ENCODE data around the gene LIPF.
"Not testable (repeated sequence)": the region's sequence is repeated elsewhere in the genome, so short reads cannot be mapped to it uniquely, and the experiment has no call there.

Gene LIPF

DNA sequence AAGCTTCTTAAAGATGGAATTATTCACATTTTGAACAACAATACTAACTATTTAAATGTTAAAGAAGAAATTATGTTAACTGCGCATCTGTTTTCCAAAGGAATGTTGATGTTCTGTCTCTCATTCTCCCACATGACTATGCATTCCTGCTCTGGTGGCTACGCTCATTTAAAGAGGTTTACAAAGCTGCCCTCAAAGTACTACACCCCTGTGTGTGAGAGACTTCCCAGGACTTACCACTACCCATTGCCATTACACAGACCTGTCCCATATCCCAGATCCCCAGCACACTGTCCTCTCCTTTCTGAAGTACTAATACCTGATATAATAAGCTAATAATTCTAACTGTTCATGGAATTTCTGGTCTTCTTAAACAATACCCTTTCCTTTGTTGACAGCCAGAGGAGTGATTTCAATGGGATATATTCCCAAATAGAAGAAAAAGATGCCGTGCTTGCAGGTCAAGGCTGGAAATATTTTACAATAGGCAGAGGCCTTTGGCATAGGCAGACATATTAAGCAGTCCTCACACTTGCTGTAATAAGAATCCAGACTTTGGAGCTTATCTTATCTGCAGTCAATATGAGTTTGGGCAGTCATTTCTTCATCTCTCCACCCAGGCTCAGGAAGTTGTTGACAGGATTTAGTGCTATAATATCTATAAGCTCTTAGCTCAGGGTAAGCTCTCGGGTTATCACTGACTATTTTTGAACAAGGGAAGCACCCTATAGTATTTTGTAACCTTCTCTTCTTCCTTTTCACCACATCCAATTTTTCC lies 12.2 kb downstream of the LIPF start:
- peak; percentile 4 for DNase-seq (ENCODE audit: low spot score)

DNA sequence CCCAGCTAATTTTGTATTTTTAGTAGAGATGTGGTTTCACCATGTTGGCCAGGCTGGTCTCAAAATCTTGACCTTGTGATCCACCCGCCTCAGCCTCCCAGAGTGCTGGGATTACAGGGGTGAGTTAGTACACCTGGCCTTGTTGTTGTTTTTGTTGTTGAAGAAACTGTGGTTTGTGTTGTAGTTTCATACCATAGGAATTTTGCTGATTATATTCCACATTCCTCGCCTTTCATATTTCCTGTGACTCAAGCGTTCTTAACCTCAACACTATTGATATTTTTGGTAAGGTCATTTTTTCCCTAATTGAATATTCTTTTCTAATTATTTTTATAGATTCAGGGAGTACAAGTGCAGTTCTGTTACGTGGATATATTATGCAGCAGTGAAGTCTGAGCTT lies 16.7 kb downstream of the LIPF start:
- no peak for DNase-seq (ENCODE audit: low spot score)

DNA sequence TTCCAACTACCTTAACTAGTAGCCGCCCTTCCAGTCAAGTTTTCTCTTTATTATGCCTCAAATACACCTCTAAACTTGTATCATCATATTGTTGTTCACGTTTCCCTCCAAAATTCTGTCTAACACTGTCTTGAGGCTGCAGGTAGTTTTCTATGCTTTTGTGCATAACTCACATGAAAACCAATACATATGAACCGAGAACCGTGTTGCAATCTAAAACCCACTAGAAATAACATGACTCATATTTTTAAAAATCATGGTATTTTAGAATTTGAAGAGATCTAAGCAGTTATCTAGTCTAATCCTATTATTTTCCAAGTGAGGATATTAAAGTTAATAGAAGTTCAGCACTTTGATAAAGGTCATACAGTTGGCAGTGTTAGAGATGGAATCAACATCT lies 18.2 kb downstream of the LIPF start:
- no peak for DNase-seq (ENCODE audit: low spot score)

DNA sequence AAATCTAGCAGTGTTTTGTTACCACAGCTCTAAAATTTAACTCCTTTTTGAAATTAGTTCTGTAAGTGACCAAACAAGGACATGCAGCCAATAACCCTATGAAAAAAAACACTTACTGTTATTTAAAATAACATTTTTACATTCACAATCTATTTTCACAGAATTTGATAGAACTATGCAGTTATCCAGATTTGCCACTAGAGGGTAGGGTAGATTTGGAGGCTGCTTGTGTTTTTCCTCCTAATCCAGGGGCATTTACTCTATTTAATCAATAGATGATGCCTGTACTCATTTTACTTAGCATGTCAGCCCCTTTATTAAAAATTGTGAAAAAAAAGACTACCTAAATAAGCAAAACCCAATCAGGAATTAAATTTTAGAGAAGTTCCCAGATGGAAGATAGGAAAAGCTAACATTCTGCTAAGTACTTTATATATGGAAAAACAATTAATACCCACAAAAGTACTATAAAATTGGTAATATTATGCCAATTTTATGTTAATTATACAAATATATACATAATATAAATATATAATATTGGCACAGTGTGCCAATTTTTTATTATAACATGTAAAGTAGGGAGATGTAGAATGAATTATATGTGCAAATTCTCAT lies 23.7 kb downstream of the LIPF start:
- no peak for DNase-seq (ENCODE audit: low spot score)

DNA sequence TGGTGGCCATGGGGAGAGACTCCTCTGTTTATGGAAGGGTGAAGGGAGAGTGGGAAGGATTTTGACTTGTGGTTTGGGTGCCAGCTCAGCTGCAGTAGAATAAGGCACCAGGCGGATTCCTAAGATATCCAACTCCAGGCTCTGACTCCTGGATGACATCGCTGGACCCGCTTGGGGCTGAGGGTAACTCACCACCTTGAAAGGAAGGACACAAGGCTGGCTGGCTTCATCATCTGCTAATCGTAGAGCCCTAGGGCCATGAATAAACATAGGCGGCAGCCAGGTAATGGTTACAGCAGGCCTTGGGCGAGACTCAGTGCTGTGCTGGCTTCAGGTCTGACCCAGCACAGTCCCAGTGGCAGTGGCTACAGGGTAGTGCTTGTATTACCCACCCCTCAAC lies 25.1 kb downstream of the LIPF start:
- no peak for DNase-seq (ENCODE audit: low spot score)

DNA sequence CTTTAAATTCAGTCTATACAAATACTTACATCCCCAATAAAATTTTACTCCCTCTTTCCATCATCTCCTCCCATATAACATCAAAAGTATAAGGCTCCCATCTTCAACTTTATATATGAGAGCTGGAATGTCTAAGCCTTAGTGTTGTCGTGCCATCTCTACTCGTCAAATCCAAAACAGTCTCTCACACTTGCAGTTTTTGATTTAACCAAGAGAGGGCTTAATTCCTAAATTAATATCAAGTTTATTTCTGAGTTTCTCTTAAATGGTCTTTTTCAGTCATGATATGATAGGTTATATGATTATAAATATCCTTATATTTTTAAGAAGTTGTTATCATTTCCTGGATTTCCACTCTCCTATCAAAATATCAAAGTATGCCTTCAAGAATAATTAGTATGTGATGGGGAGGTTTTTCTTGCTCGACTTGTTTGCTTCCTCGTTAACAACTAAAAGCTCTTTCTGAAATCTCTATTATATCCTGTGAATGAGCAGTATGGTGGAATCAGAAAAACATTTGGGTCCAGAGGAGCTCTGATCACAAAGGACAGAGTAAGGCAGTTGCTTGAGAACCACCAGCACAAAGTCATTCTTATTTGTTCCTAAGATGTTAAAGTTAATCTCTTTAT lies 29.3 kb downstream of the LIPF start:
- DNase-seq (ENCODE audit: low spot score) = no peak

DNA sequence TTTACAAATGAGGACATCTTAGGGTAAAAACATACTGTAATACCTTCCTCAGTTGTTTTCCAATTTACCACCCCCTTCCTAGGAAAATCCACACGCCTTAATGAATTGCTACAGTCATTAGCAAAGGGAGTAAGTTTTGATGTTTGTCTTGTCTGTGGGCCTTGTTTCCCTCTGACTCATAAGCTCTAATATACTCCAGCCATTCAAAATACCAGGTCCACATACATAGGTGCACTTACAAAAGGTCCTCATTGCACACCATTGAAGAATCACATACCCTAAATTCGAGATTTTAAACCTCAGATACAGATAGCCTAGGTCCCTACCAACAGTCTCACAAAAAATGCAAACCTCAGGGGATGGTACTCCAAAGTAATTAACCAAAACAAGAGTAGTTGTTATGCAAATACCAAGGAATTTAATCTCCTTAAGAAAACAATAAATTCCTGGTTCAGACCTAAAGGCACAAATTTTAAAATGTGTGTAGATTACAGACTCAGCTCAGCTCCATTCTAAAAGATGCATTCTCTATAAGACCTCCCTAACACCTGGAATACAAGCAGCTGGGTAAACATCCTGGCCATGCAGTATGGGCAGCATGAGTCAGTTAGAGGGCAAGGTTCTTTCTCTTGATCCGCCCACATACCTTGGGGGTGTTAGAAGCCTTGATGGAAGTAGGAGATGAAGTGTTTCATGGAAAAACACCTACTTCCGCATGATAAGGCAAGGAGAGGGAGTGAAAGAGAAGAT lies 38.8 kb downstream of the LIPF start:
- DNase-seq (ENCODE audit: low spot score) = peak; percentile 5

DNA sequence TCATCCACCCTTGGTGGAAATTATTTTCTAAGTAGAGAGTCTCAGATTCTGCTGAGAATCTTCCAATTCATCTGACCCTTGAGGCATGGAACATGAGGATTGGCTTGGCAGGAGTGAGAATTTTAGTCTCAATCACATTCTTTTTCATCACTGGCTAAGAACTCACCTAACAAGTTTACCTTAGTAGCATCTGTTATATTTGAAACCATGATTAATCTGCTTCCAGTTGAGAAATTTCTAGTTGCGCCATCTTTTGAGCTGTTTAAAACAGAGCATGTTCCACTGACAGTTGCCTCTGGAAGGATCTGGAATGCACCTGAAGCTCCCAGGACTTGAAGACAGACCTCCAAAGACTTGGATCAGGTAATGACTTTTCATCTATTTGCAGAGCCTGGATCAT lies 41.7 kb downstream of the LIPF start, which contains the start of gene LIPK:
Gene LIPK, plus strand, starts transcription at position 292 of the 400 bp plus-strand sequence. CDS start 18,295 bp downstream, outside the sequence.
- no peak for DNase-seq (ENCODE audit: low spot score)

DNA sequence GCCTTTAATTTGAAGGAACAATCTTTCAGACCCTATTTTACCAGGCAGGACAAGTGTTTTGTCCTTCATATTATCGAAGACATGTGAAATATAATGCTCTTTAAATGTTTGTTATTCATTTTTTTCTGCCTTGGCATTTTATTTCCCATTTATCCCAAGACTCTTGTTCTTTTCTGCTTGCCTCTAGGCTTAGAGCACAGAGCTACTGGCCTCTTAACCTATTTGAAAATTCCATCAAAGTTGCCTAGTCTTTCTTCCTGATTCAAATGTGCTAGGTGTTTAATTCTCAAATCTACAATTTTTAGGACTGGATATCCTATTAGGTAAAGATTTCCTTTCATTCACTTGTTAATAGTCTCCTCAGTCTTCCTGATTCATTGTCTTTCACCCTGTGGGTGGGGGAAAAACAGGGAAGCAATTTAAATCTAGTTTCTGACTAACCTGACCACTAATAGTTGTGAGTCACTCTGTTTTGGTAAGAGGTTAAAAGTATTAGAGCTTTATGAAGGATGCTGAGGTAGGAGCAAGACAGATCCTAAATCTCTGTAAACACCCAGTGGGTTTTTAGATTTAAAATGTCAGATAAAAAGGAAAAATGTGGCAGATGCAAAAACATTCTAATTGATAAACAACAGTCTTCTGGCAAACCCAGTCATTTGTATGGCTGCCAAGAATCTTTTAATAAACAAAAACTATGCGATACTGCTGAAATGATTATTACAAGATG lies 43.4 kb downstream of the LIPF start:
- DNase-seq (ENCODE audit: low spot score) = no peak

DNA sequence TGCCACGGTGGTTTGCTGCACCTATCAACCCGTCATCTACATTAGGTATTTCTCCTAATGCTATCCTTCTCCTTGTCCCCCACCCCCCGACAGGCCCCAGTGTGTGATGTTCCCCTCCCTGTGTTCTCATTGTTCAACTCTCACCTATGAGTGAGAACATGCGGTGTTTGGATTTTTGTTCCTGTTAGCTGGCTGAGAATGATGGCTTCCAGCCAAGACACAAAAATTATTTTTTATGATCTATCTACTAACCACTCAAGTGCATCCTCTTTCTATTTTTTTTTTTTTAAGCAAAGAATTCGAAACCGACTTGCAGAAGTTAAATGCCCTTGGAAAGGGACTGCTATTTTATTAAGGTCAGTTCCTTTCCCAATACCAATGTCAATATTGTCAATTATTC lies 45.1 kb downstream of the LIPF start:
- not testable (repeated sequence) for DNase-seq (ENCODE audit: low spot score)

DNA sequence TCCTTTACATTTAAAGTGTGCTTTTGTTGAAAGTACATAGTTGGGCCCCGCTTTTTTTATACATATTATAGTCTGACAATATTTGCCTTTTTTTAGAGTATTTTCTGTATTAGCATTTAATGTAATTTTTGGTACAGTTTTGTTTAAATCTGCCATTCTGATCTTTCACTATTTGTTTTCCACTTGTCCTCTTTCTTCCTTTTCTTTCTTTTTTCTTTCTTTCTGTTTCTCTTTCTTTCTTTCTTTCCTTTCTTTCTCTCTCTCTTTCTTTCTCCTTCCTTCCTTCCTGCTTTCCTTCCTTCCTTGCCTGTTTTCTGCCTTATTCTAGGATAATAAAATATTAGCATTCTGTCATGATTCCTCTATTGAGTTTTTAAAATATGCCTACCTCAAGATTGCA lies 51.3 kb downstream of the LIPF start:
- no peak for DNase-seq (ENCODE audit: low spot score)

DNA sequence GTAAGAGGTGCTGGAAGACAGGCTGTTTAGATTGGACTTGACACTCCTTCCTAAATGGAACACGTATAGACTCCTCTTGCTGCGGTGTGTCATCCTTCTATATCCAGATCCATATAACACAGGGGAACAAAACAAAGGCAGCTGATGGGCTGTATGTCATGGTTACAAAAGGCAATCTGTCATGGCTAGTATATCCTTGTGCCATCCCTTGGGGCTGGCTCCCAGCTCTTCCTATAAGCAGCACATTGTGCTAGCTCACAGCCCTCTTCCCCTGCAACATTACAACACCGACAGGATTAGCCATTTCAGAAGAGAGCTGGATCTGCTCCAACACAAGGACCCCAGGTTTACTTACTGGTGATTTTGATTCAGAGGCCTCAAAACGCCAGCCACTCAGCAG lies 57.1 kb downstream of the LIPF start:
- DNase-seq (ENCODE audit: low spot score) = no peak

DNA sequence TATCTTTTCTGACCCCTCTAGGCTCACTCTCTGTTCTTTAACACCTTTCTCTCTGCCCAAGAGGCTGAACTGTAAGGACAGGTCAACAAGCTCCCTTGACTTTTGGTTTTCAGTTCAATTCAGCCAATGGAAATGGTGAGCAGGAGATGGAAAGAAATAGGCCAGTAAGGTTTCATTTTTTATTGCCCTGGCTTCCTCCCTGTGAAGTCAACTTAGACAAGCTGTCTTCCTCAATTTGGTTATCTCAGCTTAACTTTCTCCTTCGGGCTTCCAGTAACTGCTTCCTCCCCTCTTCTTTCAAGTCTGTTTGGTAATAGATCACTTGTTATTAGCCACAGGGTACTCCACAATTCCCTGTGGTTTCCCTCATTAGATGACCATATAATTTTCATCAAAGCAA lies 61.6 kb downstream of the LIPF start:
- no peak for DNase-seq (ENCODE audit: low spot score)

DNA sequence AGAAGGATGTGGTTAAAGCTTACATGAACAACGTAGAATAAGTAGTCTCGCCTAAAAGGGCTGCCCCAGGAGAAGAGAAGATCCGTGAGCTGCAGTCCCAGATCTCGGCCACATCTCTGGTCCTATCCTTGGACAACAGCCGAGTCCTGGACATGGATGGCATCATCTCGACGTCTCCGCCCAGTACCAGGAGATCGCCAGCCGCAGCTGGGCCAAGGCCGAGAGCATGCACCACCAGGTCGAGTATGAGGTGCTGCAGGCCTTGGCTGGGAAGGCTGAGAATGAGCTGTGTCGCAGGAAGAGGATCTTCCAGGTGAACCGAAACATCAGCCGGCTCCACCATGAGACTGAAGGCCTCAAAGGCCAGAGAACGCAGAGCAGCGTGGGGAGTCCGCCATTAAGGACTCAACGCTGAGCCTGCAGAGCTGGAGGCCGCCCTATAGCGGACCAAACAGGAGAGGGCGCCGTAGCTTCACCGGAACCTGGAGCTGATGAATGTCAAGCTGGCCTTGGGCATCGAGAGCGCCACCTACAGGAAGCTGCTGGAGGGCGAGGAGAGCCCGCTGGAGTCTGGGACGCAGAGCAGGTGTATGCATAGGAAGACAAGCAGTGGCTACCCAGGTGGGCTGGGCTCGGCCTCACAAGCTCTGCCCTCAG lies 64.0 kb downstream of the LIPF start:
- peak; percentile 5 for DNase-seq (ENCODE audit: low spot score)

Data from HuH-7.5 (cell line).